ENCODE measurements around the gene RPSA.
A peak's percentile ranks its signal among the peaks of the same experiment; 100 is the strongest.

RPSA gene

GRCh38 chr3:39378957-39379777 lies 27.4 kb upstream of the RPSA start:
- H3K27me3 ChIP-seq (ENCODE audit: control insufficient read depth in 1 of 2, insufficient read depth in 2 of 2, low read length in 2 of 2), result no peaks in the 10 kb centered on the region
- no peaks in the 10 kb centered on the region for H3K9me3 ChIP-seq (ENCODE audit: control insufficient read depth in 1 of 2, low read length in 2 of 2)
- no peaks in the 10 kb centered on the region for H3K4me1 ChIP-seq (ENCODE audit: control insufficient read depth in 1 of 2, insufficient read depth in 2 of 2, low read length in 2 of 2)
- H3K27ac ChIP-seq (ENCODE audit: low read depth, low read length), result no peak overlapping the region
- H3K4me3 ChIP-seq (ENCODE audit: low read depth in 1 of 2, low read length in 2 of 2), result no peak overlapping the region
- H3K36me3 ChIP-seq (ENCODE audit: control insufficient read depth in 1 of 2, insufficient read depth in 2 of 2, low read length in 2 of 2), result no peaks in the 10 kb centered on the region
- H3K9ac ChIP-seq (ENCODE audit: low read depth in 1 of 2, low read length in 2 of 2), result no peak overlapping the region

DNA sequence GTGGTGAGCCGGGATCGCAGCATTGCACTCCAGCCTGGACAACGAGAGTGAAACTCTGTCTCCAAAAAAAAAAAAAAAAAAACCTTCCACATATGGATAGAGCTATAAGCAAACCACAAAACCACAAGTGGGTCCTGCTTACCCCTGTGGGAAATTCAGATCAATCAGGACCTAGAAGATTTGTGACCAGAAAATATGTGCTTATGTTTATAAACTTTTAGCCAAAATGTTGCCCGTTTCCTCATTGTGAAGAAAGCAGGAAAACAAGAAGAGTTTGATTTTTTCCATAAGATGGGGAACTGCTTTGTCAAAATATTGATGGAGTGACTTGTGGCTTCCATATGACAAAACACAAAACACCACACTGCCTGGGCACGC lies 26.8 kb upstream of the RPSA start:
- Histone ChIP-seq H3K27ac (ENCODE audit: low read depth, low read length) (no peak overlapping the region), H3K9ac (ENCODE audit: low read depth in 1 of 2, low read length in 2 of 2) (no peak overlapping the region), H3K4me1 (ENCODE audit: control insufficient read depth in 1 of 2, insufficient read depth in 2 of 2, low read length in 2 of 2) (peaks cover 0 to 3% of the 10 kb centered on the region in 2 donors), H3K36me3 (ENCODE audit: control insufficient read depth in 1 of 2, insufficient read depth in 2 of 2, low read length in 2 of 2) (no peaks in the 10 kb centered on the region), H3K9me3 (ENCODE audit: control insufficient read depth in 1 of 2, low read length in 2 of 2) (no peaks in the 10 kb centered on the region), H3K4me3 (ENCODE audit: low read depth in 1 of 2, low read length in 2 of 2) (no peak overlapping the region), H3K27me3 (ENCODE audit: control insufficient read depth in 1 of 2, insufficient read depth in 2 of 2, low read length in 2 of 2) (no peaks in the 10 kb centered on the region)

GRCh38 chr3:39381432-39381831 lies 25.1 kb upstream of the RPSA start:
- no peaks in the 10 kb centered on the region for H3K9me3 ChIP-seq (ENCODE audit: control insufficient read depth in 1 of 2, low read length in 2 of 2)
- no peaks in the 10 kb centered on the region for H3K36me3 ChIP-seq (ENCODE audit: control insufficient read depth in 1 of 2, insufficient read depth in 2 of 2, low read length in 2 of 2)
- peaks cover 10 to 15% of the 10 kb centered on the region in 2 donors for H3K4me1 ChIP-seq (ENCODE audit: control insufficient read depth in 1 of 2, insufficient read depth in 2 of 2, low read length in 2 of 2)
- H3K27ac ChIP-seq (ENCODE audit: low read depth, low read length), result no peak overlapping the region
- no peak overlapping the region for H3K4me3 ChIP-seq (ENCODE audit: low read depth in 1 of 2, low read length in 2 of 2)
- no peaks in the 10 kb centered on the region for H3K27me3 ChIP-seq (ENCODE audit: control insufficient read depth in 1 of 2, insufficient read depth in 2 of 2, low read length in 2 of 2)
- no peak overlapping the region for H3K9ac ChIP-seq (ENCODE audit: low read depth in 1 of 2, low read length in 2 of 2)

GRCh38 chr3:39383045-39383880 lies 23.3 kb upstream of the RPSA start, which contains the start of gene SLC25A38:
Gene SLC25A38 (plus strand): TSS chr3:39383370. CDS start chr3:39383725, 355 bp downstream.
- Histone ChIP-seq H3K9ac (ENCODE audit: low read depth in 1 of 2, low read length in 2 of 2) (peak within 1 kb of the TSS; percentile 88 to 94), H3K4me1 (ENCODE audit: control insufficient read depth in 1 of 2, insufficient read depth in 2 of 2, low read length in 2 of 2) (peaks cover 26 to 28% of the 10 kb centered on the region in 2 donors), H3K9me3 (ENCODE audit: control insufficient read depth in 1 of 2, low read length in 2 of 2) (no peaks in the 10 kb centered on the region), H3K36me3 (ENCODE audit: control insufficient read depth in 1 of 2, insufficient read depth in 2 of 2, low read length in 2 of 2) (no peaks in the 10 kb centered on the region), H3K27me3 (ENCODE audit: control insufficient read depth in 1 of 2, insufficient read depth in 2 of 2, low read length in 2 of 2) (no peaks in the 10 kb centered on the region), H3K27ac (ENCODE audit: low read depth, low read length) (peak within 1 kb of the TSS; percentile 96), H3K4me3 (ENCODE audit: low read depth in 1 of 2, low read length in 2 of 2) (peak within 1 kb of the TSS; percentile 85 to 86)

DNA sequence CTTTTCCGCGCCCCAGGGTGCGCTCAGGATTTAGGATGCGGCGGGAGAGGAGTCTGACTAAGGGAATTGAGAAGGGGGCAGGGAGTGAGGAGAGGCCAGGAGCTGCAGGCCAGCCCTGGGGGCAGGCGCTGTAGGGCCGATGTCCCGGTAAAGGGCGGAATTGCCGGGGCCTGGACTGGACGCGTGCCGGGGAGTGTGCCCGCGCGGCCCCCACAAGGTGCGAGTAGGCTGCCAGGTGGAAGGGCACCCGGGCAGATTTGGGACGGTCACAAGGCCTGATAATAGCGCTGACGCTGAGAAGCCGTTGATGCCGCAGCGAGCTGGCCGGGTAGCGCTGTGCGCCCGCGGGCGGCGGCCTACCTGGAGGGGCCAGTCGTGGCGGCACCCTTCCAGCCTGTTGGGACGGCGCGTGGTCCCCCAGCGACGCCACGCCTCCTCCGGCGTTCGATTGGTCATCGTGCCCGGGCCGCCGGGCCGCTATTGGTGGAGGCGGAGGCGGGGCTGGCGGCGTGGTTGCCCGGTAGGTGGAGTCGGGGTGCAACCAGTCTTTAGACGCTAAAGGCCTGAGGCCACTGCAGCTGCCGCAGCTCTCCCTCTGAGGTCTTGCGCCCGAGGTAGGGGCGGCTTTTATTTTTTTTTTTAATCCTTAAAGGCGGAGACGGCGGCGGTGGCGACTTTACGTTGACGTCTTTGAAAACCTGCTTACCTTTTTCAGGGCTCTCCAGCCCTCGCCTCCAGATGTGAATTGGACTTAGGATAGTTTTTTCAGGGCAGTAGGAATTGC lies 22.4 kb upstream of the RPSA start:
- Histone ChIP-seq H3K9me3 (ENCODE audit: control insufficient read depth in 1 of 2, low read length in 2 of 2) (no peaks in the 10 kb centered on the region), H3K9ac (ENCODE audit: low read depth in 1 of 2, low read length in 2 of 2) (peak overlapping the region; percentile 88 to 94), H3K27ac (ENCODE audit: low read depth, low read length) (peak overlapping the region; percentile 96), H3K27me3 (ENCODE audit: control insufficient read depth in 1 of 2, insufficient read depth in 2 of 2, low read length in 2 of 2) (no peaks in the 10 kb centered on the region), H3K36me3 (ENCODE audit: control insufficient read depth in 1 of 2, insufficient read depth in 2 of 2, low read length in 2 of 2) (no peaks in the 10 kb centered on the region), H3K4me3 (ENCODE audit: low read depth in 1 of 2, low read length in 2 of 2) (peak overlapping the region; percentile 85 to 86), H3K4me1 (ENCODE audit: control insufficient read depth in 1 of 2, insufficient read depth in 2 of 2, low read length in 2 of 2) (peaks cover 26 to 31% of the 10 kb centered on the region in 2 donors)

GRCh38 chr3:39384665-39385000 lies 21.9 kb upstream of the RPSA start:
- peaks cover 26 to 33% of the 10 kb centered on the region in 2 donors for H3K4me1 ChIP-seq (ENCODE audit: control insufficient read depth in 1 of 2, insufficient read depth in 2 of 2, low read length in 2 of 2)
- peaks cover 0 to 3% of the 10 kb centered on the region in 2 donors for H3K36me3 ChIP-seq (ENCODE audit: control insufficient read depth in 1 of 2, insufficient read depth in 2 of 2, low read length in 2 of 2)
- no peaks in the 10 kb centered on the region for H3K9me3 ChIP-seq (ENCODE audit: control insufficient read depth in 1 of 2, low read length in 2 of 2)
- H3K27ac ChIP-seq (ENCODE audit: low read depth, low read length), result no peak overlapping the region
- H3K27me3 ChIP-seq (ENCODE audit: control insufficient read depth in 1 of 2, insufficient read depth in 2 of 2, low read length in 2 of 2), result no peaks in the 10 kb centered on the region
- H3K9ac ChIP-seq (ENCODE audit: low read depth in 1 of 2, low read length in 2 of 2), result peak overlapping the region; percentile 88 to 94
- H3K4me3 ChIP-seq (ENCODE audit: low read depth in 1 of 2, low read length in 2 of 2), result peak overlapping the region; percentile 63 to 85

GRCh38 chr3:39385456-39386090 lies 20.9 kb upstream of the RPSA start:
- Histone ChIP-seq H3K36me3 (ENCODE audit: control insufficient read depth in 1 of 2, insufficient read depth in 2 of 2, low read length in 2 of 2) (peaks cover 5 to 11% of the 10 kb centered on the region in 2 donors), H3K27me3 (ENCODE audit: control insufficient read depth in 1 of 2, insufficient read depth in 2 of 2, low read length in 2 of 2) (no peaks in the 10 kb centered on the region), H3K4me1 (ENCODE audit: control insufficient read depth in 1 of 2, insufficient read depth in 2 of 2, low read length in 2 of 2) (peaks cover 26 to 33% of the 10 kb centered on the region in 2 donors), H3K4me3 (ENCODE audit: low read depth in 1 of 2, low read length in 2 of 2) (peak overlapping the region; percentile 37 to 63), H3K9me3 (ENCODE audit: control insufficient read depth in 1 of 2, low read length in 2 of 2) (no peaks in the 10 kb centered on the region), H3K27ac (ENCODE audit: low read depth, low read length) (no peak overlapping the region), H3K9ac (ENCODE audit: low read depth in 1 of 2, low read length in 2 of 2) (no peak overlapping the region)

GRCh38 chr3:39386318-39386717 lies 20.2 kb upstream of the RPSA start:
- Histone ChIP-seq H3K9me3 (ENCODE audit: control insufficient read depth in 1 of 2, low read length in 2 of 2) (no peaks in the 10 kb centered on the region), H3K36me3 (ENCODE audit: control insufficient read depth in 1 of 2, insufficient read depth in 2 of 2, low read length in 2 of 2) (peaks cover 13 to 18% of the 10 kb centered on the region in 2 donors), H3K4me1 (ENCODE audit: control insufficient read depth in 1 of 2, insufficient read depth in 2 of 2, low read length in 2 of 2) (peaks cover 26 to 33% of the 10 kb centered on the region in 2 donors), H3K27ac (ENCODE audit: low read depth, low read length) (no peak overlapping the region), H3K27me3 (ENCODE audit: control insufficient read depth in 1 of 2, insufficient read depth in 2 of 2, low read length in 2 of 2) (no peaks in the 10 kb centered on the region), H3K9ac (ENCODE audit: low read depth in 1 of 2, low read length in 2 of 2) (no peak overlapping the region), H3K4me3 (ENCODE audit: low read depth in 1 of 2, low read length in 2 of 2) (peak overlapping the region in 1 of 2 donors; percentile 7)

GRCh38 chr3:39387411-39387975 lies 19.0 kb upstream of the RPSA start:
- no peak overlapping the region for H3K4me3 ChIP-seq (ENCODE audit: low read depth in 1 of 2, low read length in 2 of 2)
- H3K4me1 ChIP-seq (ENCODE audit: control insufficient read depth in 1 of 2, insufficient read depth in 2 of 2, low read length in 2 of 2), result peaks cover 26 to 33% of the 10 kb centered on the region in 2 donors
- no peak overlapping the region for H3K27ac ChIP-seq (ENCODE audit: low read depth, low read length)

More at GRCh38 chr3:39387411-39387975, 19.0 kb upstream of the RPSA start:
- Histone ChIP-seq H3K9me3 (ENCODE audit: control insufficient read depth in 1 of 2, low read length in 2 of 2) (no peaks in the 10 kb centered on the region), H3K9ac (ENCODE audit: low read depth in 1 of 2, low read length in 2 of 2) (no peak overlapping the region), H3K27me3 (ENCODE audit: control insufficient read depth in 1 of 2, insufficient read depth in 2 of 2, low read length in 2 of 2) (no peaks in the 10 kb centered on the region), H3K36me3 (ENCODE audit: control insufficient read depth in 1 of 2, insufficient read depth in 2 of 2, low read length in 2 of 2) (peaks cover 23 to 29% of the 10 kb centered on the region in 2 donors)

Measured in duodenal mucosa (tissue), 2 donors.